ENCODE measurements around the gene MAP2K2. TPM values are rescaled to one million over a fixed set of nuclear protein-coding genes. Genes with fewer than 3 reads are reported as not detected.

MAP2K2 gene
- total and polyA plus RNA-seq, 12 donors, result 81.5 to 369 (median 145) TPM

DNA sequence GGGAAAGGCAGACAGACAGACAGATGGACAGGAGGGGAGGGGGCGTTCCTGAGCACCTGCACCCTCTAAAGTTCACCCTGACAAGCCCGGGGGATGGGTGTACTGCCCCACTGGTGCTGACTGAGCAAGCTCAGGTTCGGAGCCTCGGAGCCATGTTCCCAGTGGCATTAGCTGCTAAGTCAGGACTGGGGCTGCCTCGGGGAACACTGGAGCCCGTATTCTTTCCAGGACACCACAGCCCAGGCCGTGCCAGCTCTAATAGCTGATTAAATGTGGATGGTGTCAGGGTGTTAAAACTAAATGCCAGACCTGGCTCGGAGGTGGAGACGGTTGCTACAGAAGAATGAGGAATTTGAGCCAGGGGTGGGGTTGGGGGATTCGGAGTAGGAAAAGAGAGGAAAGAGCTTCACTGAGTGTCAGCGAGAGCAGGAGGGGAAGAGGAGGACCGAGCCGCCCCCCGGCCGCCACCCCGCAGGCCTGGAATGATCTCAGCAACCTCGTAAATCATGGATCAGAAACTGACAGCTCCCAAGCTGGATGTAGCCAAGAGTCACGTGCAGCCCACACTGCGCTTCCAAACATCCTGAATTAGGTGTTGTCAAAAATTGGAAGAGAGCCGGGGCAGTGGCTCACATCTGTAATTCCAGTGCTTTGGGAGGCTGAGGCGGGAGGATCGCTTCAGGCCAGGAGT, 10.4 kb downstream of the MAP2K2 start:
- no peak for DNase-seq
- Histone ChIP-seq H3K27ac (peak overlapping the region in 2 of 5 donors; percentile 24 to 78), H3K4me1 (replicated peaks in 1 of 2) (peaks cover 8 to 20% of the 10 kb centered on the region in 2 donors), H3K4me3 (no peak overlapping the region), H3K27me3 (no peaks in the 10 kb centered on the region), H3K9me3 (replicated peaks in 1 of 3) (no peaks in the 10 kb centered on the region), H3K36me3 (replicated peaks in 1 of 2) (peaks cover 0 to 67% of the 10 kb centered on the region in 2 donors)
- WGBS, 4 donors, result 85 to 89% (median 87%) methylated on average over 16 to 22 of the region's 22 CpGs
- TF ChIP-seq, protein P1, sequence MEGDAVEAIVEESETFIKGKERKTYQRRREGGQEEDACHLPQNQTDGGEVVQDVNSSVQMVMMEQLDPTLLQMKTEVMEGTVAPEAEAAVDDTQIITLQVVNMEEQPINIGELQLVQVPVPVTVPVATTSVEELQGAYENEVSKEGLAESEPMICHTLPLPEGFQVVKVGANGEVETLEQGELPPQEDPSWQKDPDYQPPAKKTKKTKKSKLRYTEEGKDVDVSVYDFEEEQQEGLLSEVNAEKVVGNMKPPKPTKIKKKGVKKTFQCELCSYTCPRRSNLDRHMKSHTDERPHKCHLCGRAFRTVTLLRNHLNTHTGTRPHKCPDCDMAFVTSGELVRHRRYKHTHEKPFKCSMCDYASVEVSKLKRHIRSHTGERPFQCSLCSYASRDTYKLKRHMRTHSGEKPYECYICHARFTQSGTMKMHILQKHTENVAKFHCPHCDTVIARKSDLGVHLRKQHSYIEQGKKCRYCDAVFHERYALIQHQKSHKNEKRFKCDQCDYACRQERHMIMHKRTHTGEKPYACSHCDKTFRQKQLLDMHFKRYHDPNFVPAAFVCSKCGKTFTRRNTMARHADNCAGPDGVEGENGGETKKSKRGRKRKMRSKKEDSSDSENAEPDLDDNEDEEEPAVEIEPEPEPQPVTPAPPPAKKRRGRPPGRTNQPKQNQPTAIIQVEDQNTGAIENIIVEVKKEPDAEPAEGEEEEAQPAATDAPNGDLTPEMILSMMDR (IDR thresholded peaks at IDR 0.05), result no peak
- TF ChIP-seq POLR2A (IDR thresholded peaks at IDR 0.05), result no peak
- intact Hi-C loops (cut with DNase I), result no loop called here

DNA sequence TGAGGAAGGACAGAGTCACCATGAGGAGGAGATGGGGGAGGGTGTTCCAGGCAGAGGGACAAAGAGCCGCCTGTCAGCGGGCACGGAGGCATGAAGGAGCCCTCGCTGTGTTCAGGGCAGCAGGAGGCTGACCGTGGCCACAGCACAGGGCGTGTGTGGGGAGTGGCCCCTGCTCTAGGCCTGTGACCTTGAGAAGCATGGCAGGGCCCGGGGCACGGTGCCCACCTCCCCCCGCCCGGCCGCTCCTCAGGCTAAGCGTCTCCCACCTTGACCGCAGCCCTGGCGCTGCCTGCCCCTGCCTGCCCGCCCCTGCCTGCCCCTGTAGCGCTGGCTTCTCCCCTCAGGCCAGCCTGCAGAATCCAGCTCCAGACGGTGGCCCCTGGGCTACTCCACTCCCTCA, 11.6 kb downstream of the MAP2K2 start:
- H3K4me1 ChIP-seq (replicated peaks in 1 of 2), result peaks cover 8 to 20% of the 10 kb centered on the region in 2 donors
- no peaks in the 10 kb centered on the region for H3K9me3 ChIP-seq (replicated peaks in 1 of 3)
- H3K27me3 ChIP-seq, result no peaks in the 10 kb centered on the region
- intact Hi-C loops (cut with DNase I), result no loop called here
- TF ChIP-seq, protein P1 (IDR thresholded peaks at IDR 0.05), result no peak
- no peak for TF ChIP-seq POLR2A (IDR thresholded peaks at IDR 0.05)
- no peak for DNase-seq
- H3K36me3 ChIP-seq (replicated peaks in 1 of 2), result peaks cover 0 to 64% of the 10 kb centered on the region in 2 donors
- WGBS, 4 donors, result 79 to 90% (median 86%) methylated on average over 11 to 17 of the region's 17 CpGs
- no peak overlapping the region for H3K27ac ChIP-seq
- H3K4me3 ChIP-seq, result no peak overlapping the region

- H3K36me3 ChIP-seq (replicated peaks in 1 of 2), result peaks cover 0 to 65% of the 10 kb centered on the region in 2 donors
- TF ChIP-seq, protein P1 (IDR thresholded peaks at IDR 0.05), result no peak
- no peak for TF ChIP-seq POLR2A (IDR thresholded peaks at IDR 0.05)
- peaks cover 0 to 7% of the 10 kb centered on the region in 2 donors for H3K4me1 ChIP-seq (replicated peaks in 1 of 2)
- no peak overlapping the region for H3K27ac ChIP-seq
- no peaks in the 10 kb centered on the region for H3K27me3 ChIP-seq
- no peaks in the 10 kb centered on the region for H3K9me3 ChIP-seq (replicated peaks in 1 of 3)
- no peak overlapping the region for H3K4me3 ChIP-seq
- intact Hi-C loops (cut with DNase I), result no loop called here
- WGBS, 4 donors, result 84 to 95% (median 91%) methylated on average over 6 of the region's 6 CpGs
- no peak for DNase-seq
Observed at GRCh38 chr19:4109626-4109945, 14.3 kb downstream of the MAP2K2 start.

DNA sequence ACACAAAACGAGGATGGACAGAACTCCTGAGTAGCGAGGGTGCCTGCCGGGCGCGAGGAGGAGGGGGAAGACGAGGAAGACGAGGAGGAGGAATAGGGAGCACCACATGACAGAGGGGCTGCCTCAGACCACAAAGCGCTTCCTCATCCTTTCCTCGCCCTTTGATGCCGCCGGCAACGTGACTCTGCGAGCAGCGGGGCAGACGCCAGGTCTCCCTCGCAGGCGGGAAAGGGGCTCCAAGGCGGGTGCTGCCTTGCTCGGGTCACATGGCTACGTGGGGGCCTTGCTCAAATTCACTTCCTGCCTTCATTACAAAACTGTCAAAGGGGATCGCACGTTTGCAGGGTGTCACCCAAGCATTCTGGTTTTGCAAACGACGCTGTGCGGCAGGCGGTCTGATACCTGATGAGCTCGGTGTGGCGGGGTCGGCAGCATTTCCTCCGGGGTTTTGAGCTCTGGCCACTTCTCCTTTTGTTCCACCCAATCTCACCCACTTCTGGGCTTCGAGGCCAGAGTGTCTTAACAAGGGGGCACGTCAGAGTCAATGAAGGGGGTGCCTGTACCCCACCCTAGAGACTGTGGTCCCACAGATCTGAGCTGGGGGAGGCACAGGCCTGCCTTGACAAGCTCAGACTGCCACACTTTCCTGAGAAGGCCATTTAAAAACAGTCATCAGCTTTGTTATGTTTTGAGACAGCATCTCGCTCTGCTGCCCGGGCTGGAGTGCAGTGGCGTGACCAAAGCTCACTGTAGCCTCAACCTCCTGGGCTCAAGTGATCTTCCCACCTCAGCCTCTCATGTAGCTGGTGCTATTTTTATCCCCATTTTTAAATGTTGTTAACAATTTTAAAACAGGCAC, 14.9 kb downstream of the MAP2K2 start:
- H3K9me3 ChIP-seq (replicated peaks in 1 of 3), result no peaks in the 10 kb centered on the region
- WGBS, 4 donors, result 76 to 90% (median 83%) methylated on average over 31 to 35 of the region's 35 CpGs
- no peak overlapping the region for H3K4me3 ChIP-seq
- H3K36me3 ChIP-seq (replicated peaks in 1 of 2), result peaks cover 0 to 65% of the 10 kb centered on the region in 2 donors
- H3K4me1 ChIP-seq (replicated peaks in 1 of 2), result peaks cover 0 to under 1% of the 10 kb centered on the region in 2 donors
- intact Hi-C loops (cut with DNase I), result no loop called here
- TF ChIP-seq POLR2A (IDR thresholded peaks at IDR 0.05), result no peak
- no peak overlapping the region for H3K27ac ChIP-seq
- peak in 1 of 7 donors; percentile 23 for DNase-seq
- no peaks in the 10 kb centered on the region for H3K27me3 ChIP-seq

All from adrenal gland (tissue), 12 donors.